ENCODE measurements around the gene NFATC2. TPM values are rescaled to one million over a fixed set of nuclear protein-coding genes. Genes with fewer than 3 reads are reported as not detected.

NFATC2 gene
- total and polyA plus RNA-seq, 2 experiments from 2014 or later, result 0.52 to 0.59 TPM

DNA sequence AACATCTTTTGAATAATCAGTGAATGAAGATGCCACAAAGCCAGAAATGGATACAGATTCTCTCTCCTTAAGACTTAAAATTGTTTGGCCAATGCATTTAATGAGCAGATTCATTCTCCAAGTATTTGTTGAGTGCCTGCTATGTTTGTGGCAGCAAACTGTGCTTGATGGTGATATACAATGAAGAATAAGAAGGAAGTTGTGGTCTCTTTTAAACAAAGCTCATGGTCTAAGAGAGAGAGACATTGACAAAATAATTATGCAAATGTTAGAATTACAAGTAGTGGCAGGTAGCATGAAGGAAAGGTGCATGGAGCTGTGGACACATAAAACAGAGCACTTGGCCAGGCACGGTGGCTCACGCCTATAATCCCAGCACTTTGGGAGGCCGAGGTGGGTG lies 28.3 kb downstream of the NFATC2 start (continued):
- TF ChIP-seq, protein P1, sequence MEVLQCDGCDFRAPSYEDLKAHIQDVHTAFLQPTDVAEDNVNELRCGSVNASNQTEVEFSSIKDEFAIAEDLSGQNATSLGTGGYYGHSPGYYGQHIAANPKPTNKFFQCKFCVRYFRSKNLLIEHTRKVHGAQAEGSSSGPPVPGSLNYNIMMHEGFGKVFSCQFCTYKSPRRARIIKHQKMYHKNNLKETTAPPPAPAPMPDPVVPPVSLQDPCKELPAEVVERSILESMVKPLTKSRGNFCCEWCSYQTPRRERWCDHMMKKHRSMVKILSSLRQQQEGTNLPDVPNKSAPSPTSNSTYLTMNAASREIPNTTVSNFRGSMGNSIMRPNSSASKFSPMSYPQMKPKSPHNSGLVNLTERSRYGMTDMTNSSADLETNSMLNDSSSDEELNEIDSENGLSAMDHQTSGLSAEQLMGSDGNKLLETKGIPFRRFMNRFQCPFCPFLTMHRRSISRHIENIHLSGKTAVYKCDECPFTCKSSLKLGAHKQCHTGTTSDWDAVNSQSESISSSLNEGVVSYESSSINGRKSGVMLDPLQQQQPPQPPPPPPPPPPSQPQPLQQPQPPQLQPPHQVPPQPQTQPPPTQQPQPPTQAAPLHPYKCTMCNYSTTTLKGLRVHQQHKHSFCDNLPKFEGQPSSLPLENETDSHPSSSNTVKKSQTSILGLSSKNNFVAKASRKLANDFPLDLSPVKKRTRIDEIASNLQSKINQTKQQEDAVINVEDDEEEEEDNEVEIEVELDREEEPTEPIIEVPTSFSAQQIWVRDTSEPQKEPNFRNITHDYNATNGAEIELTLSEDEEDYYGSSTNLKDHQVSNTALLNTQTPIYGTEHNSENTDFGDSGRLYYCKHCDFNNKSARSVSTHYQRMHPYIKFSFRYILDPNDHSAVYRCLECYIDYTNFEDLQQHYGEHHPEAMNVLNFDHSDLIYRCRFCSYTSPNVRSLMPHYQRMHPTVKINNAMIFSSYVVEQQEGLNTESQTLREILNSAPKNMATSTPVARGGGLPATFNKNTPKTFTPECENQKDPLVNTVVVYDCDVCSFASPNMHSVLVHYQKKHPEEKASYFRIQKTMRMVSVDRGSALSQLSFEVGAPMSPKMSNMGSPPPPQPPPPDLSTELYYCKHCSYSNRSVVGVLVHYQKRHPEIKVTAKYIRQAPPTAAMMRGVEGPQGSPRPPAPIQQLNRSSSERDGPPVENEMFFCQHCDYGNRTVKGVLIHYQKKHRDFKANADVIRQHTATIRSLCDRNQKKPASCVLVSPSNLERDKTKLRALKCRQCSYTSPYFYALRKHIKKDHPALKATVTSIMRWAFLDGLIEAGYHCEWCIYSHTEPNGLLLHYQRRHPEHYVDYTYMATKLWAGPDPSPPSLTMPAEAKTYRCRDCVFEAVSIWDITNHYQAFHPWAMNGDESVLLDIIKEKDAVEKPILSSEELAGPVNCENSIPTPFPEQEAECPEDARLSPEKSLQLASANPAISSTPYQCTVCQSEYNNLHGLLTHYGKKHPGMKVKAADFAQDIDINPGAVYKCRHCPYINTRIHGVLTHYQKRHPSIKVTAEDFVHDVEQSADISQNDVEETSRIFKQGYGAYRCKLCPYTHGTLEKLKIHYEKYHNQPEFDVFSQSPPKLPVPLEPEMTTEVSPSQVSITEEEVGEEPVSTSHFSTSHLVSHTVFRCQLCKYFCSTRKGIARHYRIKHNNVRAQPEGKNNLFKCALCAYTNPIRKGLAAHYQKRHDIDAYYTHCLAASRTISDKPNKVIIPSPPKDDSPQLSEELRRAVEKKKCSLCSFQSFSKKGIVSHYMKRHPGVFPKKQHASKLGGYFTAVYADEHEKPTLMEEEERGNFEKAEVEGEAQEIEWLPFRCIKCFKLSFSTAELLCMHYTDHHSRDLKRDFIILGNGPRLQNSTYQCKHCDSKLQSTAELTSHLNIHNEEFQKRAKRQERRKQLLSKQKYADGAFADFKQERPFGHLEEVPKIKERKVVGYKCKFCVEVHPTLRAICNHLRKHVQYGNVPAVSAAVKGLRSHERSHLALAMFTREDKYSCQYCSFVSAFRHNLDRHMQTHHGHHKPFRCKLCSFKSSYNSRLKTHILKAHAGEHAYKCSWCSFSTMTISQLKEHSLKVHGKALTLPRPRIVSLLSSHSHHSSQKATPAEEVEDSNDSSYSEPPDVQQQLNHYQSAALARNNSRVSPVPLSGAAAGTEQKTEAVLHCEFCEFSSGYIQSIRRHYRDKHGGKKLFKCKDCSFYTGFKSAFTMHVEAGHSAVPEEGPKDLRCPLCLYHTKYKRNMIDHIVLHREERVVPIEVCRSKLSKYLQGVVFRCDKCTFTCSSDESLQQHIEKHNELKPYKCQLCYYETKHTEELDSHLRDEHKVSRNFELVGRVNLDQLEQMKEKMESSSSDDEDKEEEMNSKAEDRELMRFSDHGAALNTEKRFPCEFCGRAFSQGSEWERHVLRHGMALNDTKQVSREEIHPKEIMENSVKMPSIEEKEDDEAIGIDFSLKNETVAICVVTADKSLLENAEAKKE (CRISPR knock-in tag; IDR thresholded peaks at IDR 0.05), result no peak
- no peak for TF ChIP-seq EZH2phosphoT487 (IDR thresholded peaks at IDR 0.05; ENCODE audit: unreplicated experiment)
- TF ChIP-seq, protein P2, sequence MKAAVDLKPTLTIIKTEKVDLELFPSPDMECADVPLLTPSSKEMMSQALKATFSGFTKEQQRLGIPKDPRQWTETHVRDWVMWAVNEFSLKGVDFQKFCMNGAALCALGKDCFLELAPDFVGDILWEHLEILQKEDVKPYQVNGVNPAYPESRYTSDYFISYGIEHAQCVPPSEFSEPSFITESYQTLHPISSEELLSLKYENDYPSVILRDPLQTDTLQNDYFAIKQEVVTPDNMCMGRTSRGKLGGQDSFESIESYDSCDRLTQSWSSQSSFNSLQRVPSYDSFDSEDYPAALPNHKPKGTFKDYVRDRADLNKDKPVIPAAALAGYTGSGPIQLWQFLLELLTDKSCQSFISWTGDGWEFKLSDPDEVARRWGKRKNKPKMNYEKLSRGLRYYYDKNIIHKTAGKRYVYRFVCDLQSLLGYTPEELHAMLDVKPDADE (IDR thresholded peaks at IDR 0.05), result no peak
- no peak for TF ChIP-seq EZH2 (IDR thresholded peaks at IDR 0.05; ENCODE audit: low read depth, unreplicated experiment)
- TF ChIP-seq ZNF331 (CRISPR knock-in tag; IDR thresholded peaks at IDR 0.05; ENCODE audit: low read depth), result no peak

DNA sequence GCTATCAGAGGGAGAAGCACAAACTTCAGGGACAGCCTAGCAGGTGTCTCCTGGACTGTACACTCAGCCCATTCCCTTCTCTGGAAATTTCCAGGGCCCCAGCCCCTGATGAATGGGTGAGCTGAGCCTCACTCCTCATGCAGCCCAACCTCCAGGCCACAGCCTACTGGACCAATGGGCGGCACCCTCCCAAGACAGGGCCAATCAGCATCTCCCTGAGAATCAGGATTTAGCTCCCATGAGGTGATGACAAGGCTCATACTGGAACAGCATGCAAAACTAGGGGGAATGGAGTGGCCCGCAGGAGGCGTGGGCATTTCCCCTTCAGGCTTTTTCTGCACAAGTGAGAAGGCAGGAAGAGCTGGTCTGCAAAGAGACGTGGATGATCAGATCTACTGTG lies 29.0 kb downstream of the NFATC2 start:
- H4K20me1 ChIP-seq (replicated peaks; ENCODE audit: insufficient read depth), result no peaks in the 10 kb centered on the region
- H2AFZ ChIP-seq, result no peak overlapping the region
- H3K9me2 ChIP-seq (ENCODE audit: insufficient read depth), result no peaks in the 10 kb centered on the region
- no peak overlapping the region for H3K4me3 ChIP-seq
- peak; percentile 62 for ATAC-seq
- no peaks in the 10 kb centered on the region for H3K27me3 ChIP-seq (ENCODE audit: insufficient read depth)
- no peak overlapping the region for H3K27ac Mint-ChIP-seq
- no peaks in the 10 kb centered on the region for H3K36me3 ChIP-seq (ENCODE audit: insufficient read depth)
- no peaks in the 10 kb centered on the region for H3K36me3 Mint-ChIP-seq (ENCODE audit: low read depth)
- H3K4me2 ChIP-seq, result no peak overlapping the region
- no peaks in the 10 kb centered on the region for H3K9me3 Mint-ChIP-seq
- H3F3A ChIP-seq (replicated peaks; ENCODE audit: low read depth), result no peaks in the 10 kb centered on the region
- no peak for DNase-seq (ENCODE audit: low spot score)
- H3K27ac ChIP-seq (ENCODE audit: low read depth), result no peak overlapping the region
- no peaks in the 10 kb centered on the region for H3K79me2 ChIP-seq (replicated peaks; ENCODE audit: insufficient read depth)
- H3K27me3 Mint-ChIP-seq (ENCODE audit: insufficient read depth, low read depth, poor library complexity), result peaks cover 5% of the 10 kb centered on the region
- H3K4me1 ChIP-seq (ENCODE audit: insufficient read depth), result no peaks in the 10 kb centered on the region
- H3K4me1 Mint-ChIP-seq, result no peaks in the 10 kb centered on the region
- no peak overlapping the region for H3K4me3 Mint-ChIP-seq
- TF ChIP-seq CREB1 (CRISPR knock-in tag; IDR thresholded peaks at IDR 0.05; ENCODE audit: low read depth) (no peak), POLR2AphosphoS5 (IDR thresholded peaks at IDR 0.05; ENCODE audit: low read depth) (no peak), EZH2phosphoT487 (IDR thresholded peaks at IDR 0.05; ENCODE audit: unreplicated experiment) (no peak), STAT1 (IDR thresholded peaks at IDR 0.05; ENCODE audit: unreplicated experiment) (no peak)
- TF ChIP-seq, protein P3, sequence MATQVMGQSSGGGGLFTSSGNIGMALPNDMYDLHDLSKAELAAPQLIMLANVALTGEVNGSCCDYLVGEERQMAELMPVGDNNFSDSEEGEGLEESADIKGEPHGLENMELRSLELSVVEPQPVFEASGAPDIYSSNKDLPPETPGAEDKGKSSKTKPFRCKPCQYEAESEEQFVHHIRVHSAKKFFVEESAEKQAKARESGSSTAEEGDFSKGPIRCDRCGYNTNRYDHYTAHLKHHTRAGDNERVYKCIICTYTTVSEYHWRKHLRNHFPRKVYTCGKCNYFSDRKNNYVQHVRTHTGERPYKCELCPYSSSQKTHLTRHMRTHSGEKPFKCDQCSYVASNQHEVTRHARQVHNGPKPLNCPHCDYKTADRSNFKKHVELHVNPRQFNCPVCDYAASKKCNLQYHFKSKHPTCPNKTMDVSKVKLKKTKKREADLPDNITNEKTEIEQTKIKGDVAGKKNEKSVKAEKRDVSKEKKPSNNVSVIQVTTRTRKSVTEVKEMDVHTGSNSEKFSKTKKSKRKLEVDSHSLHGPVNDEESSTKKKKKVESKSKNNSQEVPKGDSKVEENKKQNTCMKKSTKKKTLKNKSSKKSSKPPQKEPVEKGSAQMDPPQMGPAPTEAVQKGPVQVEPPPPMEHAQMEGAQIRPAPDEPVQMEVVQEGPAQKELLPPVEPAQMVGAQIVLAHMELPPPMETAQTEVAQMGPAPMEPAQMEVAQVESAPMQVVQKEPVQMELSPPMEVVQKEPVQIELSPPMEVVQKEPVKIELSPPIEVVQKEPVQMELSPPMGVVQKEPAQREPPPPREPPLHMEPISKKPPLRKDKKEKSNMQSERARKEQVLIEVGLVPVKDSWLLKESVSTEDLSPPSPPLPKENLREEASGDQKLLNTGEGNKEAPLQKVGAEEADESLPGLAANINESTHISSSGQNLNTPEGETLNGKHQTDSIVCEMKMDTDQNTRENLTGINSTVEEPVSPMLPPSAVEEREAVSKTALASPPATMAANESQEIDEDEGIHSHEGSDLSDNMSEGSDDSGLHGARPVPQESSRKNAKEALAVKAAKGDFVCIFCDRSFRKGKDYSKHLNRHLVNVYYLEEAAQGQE (IDR thresholded peaks at IDR 0.05; ENCODE audit: unreplicated experiment), result no peak
- TF ChIP-seq, protein P4, sequence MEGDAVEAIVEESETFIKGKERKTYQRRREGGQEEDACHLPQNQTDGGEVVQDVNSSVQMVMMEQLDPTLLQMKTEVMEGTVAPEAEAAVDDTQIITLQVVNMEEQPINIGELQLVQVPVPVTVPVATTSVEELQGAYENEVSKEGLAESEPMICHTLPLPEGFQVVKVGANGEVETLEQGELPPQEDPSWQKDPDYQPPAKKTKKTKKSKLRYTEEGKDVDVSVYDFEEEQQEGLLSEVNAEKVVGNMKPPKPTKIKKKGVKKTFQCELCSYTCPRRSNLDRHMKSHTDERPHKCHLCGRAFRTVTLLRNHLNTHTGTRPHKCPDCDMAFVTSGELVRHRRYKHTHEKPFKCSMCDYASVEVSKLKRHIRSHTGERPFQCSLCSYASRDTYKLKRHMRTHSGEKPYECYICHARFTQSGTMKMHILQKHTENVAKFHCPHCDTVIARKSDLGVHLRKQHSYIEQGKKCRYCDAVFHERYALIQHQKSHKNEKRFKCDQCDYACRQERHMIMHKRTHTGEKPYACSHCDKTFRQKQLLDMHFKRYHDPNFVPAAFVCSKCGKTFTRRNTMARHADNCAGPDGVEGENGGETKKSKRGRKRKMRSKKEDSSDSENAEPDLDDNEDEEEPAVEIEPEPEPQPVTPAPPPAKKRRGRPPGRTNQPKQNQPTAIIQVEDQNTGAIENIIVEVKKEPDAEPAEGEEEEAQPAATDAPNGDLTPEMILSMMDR (conservative IDR thresholded peaks at IDR 0.05; ENCODE audit: low read depth in 2 of 2), result no peak
